NCI-H82 treated with DMSO at 0.1 percent for 48 hours (cell line): Measurements from ENCODE around the gene ARL17A.
"Not testable (repeated sequence)": the region's sequence is repeated elsewhere in the genome, so short reads cannot be mapped to it uniquely, and the experiment has no call there.

Experiments used
- DNase-seq: peaks from one replicate; lab custom pipeline; 2025; ENCODE audit not compliant: unreplicated experiment; lab: John Stamatoyannopoulos, UW

ARL17A gene

DNA sequence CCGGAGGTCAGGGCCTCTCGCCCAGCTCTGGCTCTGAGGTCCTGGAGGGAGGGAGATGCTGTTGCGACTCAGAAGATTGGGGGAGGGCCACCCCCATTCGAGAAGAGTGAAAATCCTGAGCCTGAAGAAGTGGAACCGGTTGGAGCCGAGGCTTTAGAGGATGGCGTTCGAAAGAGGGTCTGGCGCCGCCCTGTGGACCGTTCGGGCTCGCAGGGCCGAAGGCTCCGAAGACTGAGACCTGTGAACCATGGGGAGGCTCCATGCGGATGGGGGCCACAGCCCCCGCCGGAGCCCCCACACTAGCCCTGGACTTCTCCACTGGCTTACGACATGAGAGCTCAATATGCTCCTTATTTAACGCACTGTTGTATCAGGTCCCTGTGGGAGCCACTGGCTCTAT is 20.3 kb downstream of the ARL17A start:
- DNase-seq: not testable (repeated sequence)

GRCh38 chr17:46548607-46549006 is 30.9 kb downstream of the ARL17A start:
- DNase-seq: not testable (repeated sequence)

DNA sequence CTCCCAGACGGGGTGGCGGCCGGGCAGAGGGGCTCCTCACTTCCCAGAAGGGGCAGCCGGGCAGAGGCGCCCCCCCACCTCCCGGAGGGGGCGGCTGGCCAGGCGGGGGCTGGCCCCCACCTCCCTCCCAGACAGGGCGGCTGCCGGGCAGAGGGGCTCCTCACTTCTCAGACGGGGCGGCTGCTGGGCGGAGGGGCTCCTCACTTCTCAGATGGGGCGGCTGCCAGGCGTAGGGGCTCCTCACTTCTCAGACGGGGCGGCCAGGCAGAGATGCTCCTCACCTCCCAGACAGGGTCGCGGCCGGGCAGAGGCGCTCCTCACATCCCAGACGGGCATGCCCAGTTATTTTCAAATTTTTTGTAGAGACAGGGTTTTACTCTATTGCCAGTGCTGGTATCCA is 44.8 kb downstream of the ARL17A start:
- not testable (repeated sequence) for DNase-seq

GRCh38 chr17:46512168-46512567 is 67.3 kb downstream of the ARL17A start, which contains the start of gene LRRC37A2:
Gene LRRC37A2 (plus strand): TSS chr17:46512468. CDS start chr17:46512713, 245 bp downstream.
- DNase-seq: not testable (repeated sequence)

- DNase-seq: not testable (repeated sequence)
Measured at GRCh38 chr17:46505896-46506295, 73.6 kb downstream of the ARL17A start.

GRCh38 chr17:46499437-46500139 is 79.9 kb downstream of the ARL17A start:
- DNase-seq: not testable (repeated sequence)

- DNase-seq: not testable (repeated sequence)
Measured at GRCh38 chr17:46492021-46492420, 87.5 kb downstream of the ARL17A start.

DNA sequence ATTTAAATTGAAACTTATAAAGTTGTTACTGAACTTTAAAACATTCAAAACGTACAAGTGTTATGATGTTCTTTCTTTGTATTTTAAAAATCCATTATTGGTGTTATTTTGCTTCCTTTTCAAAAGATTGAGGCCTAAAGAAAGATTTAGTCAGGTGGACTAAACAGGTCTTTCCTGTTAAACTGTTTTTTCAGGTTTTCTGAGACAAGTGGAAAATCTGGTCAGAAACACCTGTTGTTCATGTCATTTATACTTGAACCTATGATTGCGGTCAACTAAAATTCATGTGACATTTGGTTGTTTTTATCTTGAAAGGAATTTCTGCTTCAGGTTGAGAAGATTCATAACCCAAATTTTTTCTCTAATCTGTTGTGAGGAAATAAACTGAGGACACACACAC is 98.2 kb downstream of the ARL17A start:
- not testable (repeated sequence) for DNase-seq

DNA sequence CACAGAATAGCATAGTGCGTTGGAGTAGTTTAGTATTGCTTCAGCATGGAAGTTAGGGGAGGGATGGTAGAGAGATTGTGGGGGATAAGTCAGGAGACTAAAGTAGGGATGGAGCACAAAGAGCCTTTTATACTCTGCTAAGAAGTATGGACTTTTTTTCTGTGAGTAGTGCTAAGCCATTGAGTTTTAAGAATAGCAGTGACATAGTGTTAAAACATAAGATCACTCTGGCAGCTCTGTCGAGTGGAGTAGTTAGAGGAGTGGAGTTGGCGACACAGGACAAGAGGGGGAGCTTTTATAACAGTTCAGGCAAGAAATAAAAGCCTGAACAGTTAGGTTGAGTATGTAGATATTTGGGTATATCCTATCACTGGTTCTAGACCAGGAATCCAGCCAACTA is 100.7 kb downstream of the ARL17A start:
- not testable (repeated sequence) for DNase-seq

DNA sequence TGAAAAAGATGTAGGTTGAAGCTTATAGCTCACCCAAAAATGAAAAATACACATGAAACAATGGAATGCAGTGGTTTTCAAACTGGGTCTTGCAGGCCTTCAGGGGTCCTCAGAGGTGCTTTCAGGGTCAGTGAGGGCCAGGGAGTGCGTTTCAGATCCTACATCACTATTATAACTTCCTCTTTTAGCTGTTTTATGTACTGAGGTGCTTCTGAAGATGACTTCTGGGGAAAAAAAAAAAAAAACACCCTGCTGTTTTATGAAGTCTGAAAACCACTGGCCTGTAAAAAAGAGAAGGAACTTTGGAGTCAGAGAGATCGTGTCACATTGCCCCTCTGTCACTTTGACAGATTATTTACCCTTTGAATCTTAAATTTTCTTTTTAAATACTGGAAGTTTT is 103.9 kb downstream of the ARL17A start:
- not testable (repeated sequence) for DNase-seq

GRCh38 chr17:46474489-46474888 is 105.0 kb downstream of the ARL17A start:
- not testable (repeated sequence) for DNase-seq

DNA sequence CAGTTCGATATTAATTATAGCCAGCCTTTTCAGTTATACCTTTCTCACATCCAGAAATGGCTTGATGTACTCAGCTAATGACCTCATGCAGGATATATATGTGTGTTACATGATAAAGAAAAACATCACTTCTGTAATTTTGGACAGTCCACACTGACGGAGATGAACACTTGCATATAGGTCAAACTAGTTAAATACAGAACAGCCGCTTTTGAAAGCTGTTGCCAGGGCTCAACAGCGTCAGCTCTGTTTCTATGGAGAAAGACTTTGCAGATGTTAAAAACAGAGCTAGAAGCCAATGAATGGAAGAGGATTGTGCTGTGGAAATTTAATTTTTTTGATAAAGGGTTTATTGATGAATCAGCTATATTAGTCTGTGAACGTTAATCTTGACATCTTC is 111.9 kb downstream of the ARL17A start:
- DNase-seq: not testable (repeated sequence)
